Endothelial cell of umbilical vein (primary cell): Measurements from ENCODE around the gene INHBB. TPM values are rescaled to one million over a fixed set of nuclear protein-coding genes. Genes with fewer than 3 reads are reported as not detected.

Experiments used
- BruUV-seq: library from RNA; stranded (reverse); fragments of 400-500 nt; replicated peaks from 2 replicates; lab custom pipeline; 2021; lab: Mats Ljungman, UMichigan
- CTCF ChIA-PET: fragments of 300-600, 350-600 bp; sonication (Branson Sonifier 250); formaldehyde crosslinking; loops from one replicate; lab custom pipeline; 2021; ENCODE audit warnings: antibody characterized with exemption, inconsistent platforms; lab: Charles Lee
- POLR2A ChIA-PET: fragments of 300-600, 350-600 bp; sonication (Branson Sonifier 250); formaldehyde crosslinking; loops from one replicate; lab custom pipeline; 2021; ENCODE audit warnings: antibody characterized with exemption, inconsistent platforms; lab: Charles Lee
- DNase-seq: peaks from one replicate; pipeline ENCODE4 v3.0.0-alpha.2; 2011; ENCODE audit warnings: low read depth, low spot score
- FAIRE-seq: peaks from 2 replicates; lab custom pipeline; 2011; peaks lifted over from hg19 to GRCh38; lab: Jason Lieb, UNC
- H2AFZ ChIP-seq: 2 replicates; pipeline ENCODE4 v1.6.0; 2012; ENCODE audit warnings: low read depth, low read length, control low read depth, inconsistent platforms
- H3K27ac ChIP-seq: 2 replicates; pipeline ENCODE4 v1.5.1; 2011; ENCODE audit warnings: low read depth, mild to moderate bottlenecking, control low read depth, low read length, moderate library complexity; ENCODE audit not compliant: insufficient read depth
- H3K27me3 ChIP-seq, 2 experiments: 2 replicates each; pipeline versions ENCODE4 v1.6.0 to v1.6.1; 2011; ENCODE audit warnings: low read length in 2 of 2, mixed read lengths in 1 of 2; ENCODE audit not compliant: control insufficient read depth in 2 of 2, insufficient read depth in 2 of 2
- H3K36me3 ChIP-seq, 2 experiments: 2 replicates in 1 of 2; 3 replicates in 1 of 2; pipeline ENCODE4 v1.5.1; 2011; ENCODE audit warnings: low read length in 2 of 2, mild to moderate bottlenecking in 1 of 2, moderate library complexity in 1 of 2; ENCODE audit not compliant: control insufficient read depth in 2 of 2, insufficient read depth in 2 of 2; ENCODE audit errors: extremely low read depth in 1 of 2
- H3K4me1 ChIP-seq: 3 replicates; pipeline ENCODE4 v1.5.1; 2011; ENCODE audit warnings: mild to moderate bottlenecking, low read length; ENCODE audit not compliant: control insufficient read depth, insufficient read depth; ENCODE audit errors: extremely low read depth
- H3K4me2 ChIP-seq: 2 replicates; pipeline ENCODE4 v1.6.1; 2011; ENCODE audit warnings: low read length, control low read depth, mixed read lengths; ENCODE audit not compliant: insufficient read depth
- H3K4me3 ChIP-seq, 3 experiments: fragments of 200-600 bp in 1 of 3; sonication (generic), shearing (Covaris generic) in 1 of 3; replicated peaks in 1 of 3; 2 replicates each; pipeline ENCODE4 v1.5.1; 2011 to 2016; ENCODE audit warnings: control low read depth in 3 of 3, low read length in 3 of 3, mild to moderate bottlenecking in 2 of 3, inconsistent platforms in 1 of 3, low read depth in 1 of 3, moderate library complexity in 1 of 3; ENCODE audit not compliant: insufficient read depth in 1 of 3
- H3K79me2 ChIP-seq: 2 replicates; pipeline ENCODE4 v1.6.0; 2012; ENCODE audit warnings: low read length, inconsistent platforms; ENCODE audit not compliant: control insufficient read depth, insufficient read depth
- H3K9ac ChIP-seq: replicated peaks from 2 replicates; pipeline ENCODE3; 2011; ENCODE audit warnings: low read length, control low read depth; ENCODE audit not compliant: insufficient read depth; ENCODE audit errors: extremely low read depth
- H3K9me1 ChIP-seq: replicated peaks from 3 replicates; pipeline ENCODE4 v1.6.0; 2011; ENCODE audit warnings: mild to moderate bottlenecking, low read length; ENCODE audit not compliant: control insufficient read depth, insufficient read depth; ENCODE audit errors: extremely low read depth
- H3K9me3 ChIP-seq: replicated peaks from 2 replicates; pipeline ENCODE4 v1.5.1; 2012; ENCODE audit warnings: low read length, inconsistent platforms; ENCODE audit not compliant: control insufficient read depth, insufficient read depth
- H4K20me1 ChIP-seq: replicated peaks from 2 replicates; pipeline ENCODE3; 2011; ENCODE audit warnings: mild to moderate bottlenecking, low read length; ENCODE audit not compliant: control insufficient read depth, insufficient read depth; ENCODE audit errors: extremely low read depth
- CTCF ChIP-seq, 2 donors: IDR thresholded peaks; 1 replicate in 1 of 2; 2 replicates in 1 of 2; pipeline ENCODE4 v1.5.1; 2011; ENCODE audit warnings: low read length in 2 of 2, mild to moderate bottlenecking in 2 of 2, moderate library complexity in 2 of 2, control low read depth in 1 of 2, inconsistent platforms in 1 of 2, low read depth in 1 of 2; ENCODE audit not compliant: insufficient read depth in 1 of 2; ENCODE audit errors: extremely low read depth in 1 of 2
- FOS ChIP-seq: IDR thresholded peaks from 2 replicates; pipeline ENCODE4 v1.6.1; 2011; ENCODE audit warnings: mild to moderate bottlenecking, low read length, moderate library complexity, borderline replicate concordance; ENCODE audit not compliant: insufficient read depth
- GATA2 ChIP-seq: IDR thresholded peaks from 2 replicates; pipeline ENCODE4 v1.7.0; 2011; ENCODE audit warnings: low read depth, mild to moderate bottlenecking, moderate library complexity, mixed read lengths, low read length; ENCODE audit not compliant: insufficient read length, insufficient read depth
- JUN ChIP-seq: IDR thresholded peaks from 2 replicates; pipeline ENCODE4 v1.6.1; 2011; ENCODE audit warnings: borderline replicate concordance, low read depth; ENCODE audit not compliant: insufficient read length, insufficient read depth
- MYC ChIP-seq: IDR thresholded peaks from one replicate; pipeline ENCODE4 v1.6.1; 2011; ENCODE audit warnings: mild to moderate bottlenecking, low read depth, low read length
- POLR2A ChIP-seq: IDR thresholded peaks from 2 replicates; pipeline ENCODE4 v1.6.1; 2012; ENCODE audit warnings: low read depth, mild to moderate bottlenecking, control low read depth, low read length
- POLR2AphosphoS5 ChIP-seq: IDR thresholded peaks from 2 replicates; pipeline ENCODE4 v1.6.1; 2012; ENCODE audit warnings: low read depth, mild to moderate bottlenecking, control low read depth, low read length, moderate library complexity; ENCODE audit not compliant: insufficient read depth
- dilution Hi-C: fragments of 300-500 bp; cut with MboI; formaldehyde crosslinking; loops from one replicate; pipeline ENCODE4 v1.15.0; 2019; ENCODE audit warnings: low sequenced_read_pairs; ENCODE audit not compliant: extremely low pct_ligation_motif_present
- intact Hi-C: fragments of 100-400 bp; cut with micrococcal nuclease; formaldehyde crosslinking; loops from one replicate; pipeline ENCODE4 v1.10.0; 2022
- polyA plus RNA-seq, 4 experiments: library from polyadenylated mRNA; depleted of rRNA in 3 of 4; stranded (reverse) in 3 of 4; unstranded in 1 of 4; fragments of >200 nt; gene quantifications; 2 replicates each; pipeline versions ENCODE4 v1.2.1 to v1.2.3, GENCODE V29; 2011 to 2012; ENCODE audit warnings: missing spikeins in 1 of 4
- total RNA-seq: library from RNA; stranded (reverse); gene quantifications from 2 replicates; pipeline ENCODE4 v1.2.3, GENCODE V29; 2021

The INHBB gene
- total and polyA plus RNA-seq, 2 donors (not counting 3 experiments of a cell fraction or from before 2014, with no cell fraction given): 0.11 to 1.8 TPM

DNA sequence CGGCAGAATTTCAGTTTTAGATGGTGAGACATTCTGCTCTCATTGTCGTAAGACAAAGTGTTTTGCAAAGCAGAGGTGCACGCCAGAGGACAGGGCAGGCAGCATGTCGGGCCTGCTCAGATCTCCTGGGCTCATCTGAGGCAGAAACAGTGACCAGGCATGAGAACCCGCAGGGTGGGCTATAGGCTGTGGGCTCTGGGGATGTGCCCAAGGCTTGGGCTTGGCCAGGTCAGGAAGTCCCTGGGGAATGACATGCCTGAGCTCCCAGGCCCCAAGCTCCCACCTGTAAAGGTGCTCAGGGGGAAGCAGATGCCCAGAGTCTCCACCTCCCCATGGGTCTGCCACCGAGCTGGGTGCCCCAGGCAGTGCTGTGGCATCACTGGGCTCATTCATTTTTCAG, 35.3 kb downstream of the INHBB start:
- CTCF ChIA-PET: interaction anchor here (1.1 kb wide), 1 partner anchor 15 kb away, joined by 3 read pairs; no protein-coding TSS in a partner anchor

More for the DNA sequence above, 35.3 kb downstream of the INHBB start:
- H3K9ac ChIP-seq: no peak overlapping the region
- FAIRE-seq (no peak), DNase-seq (no peak)
- intact Hi-C loops: no loop called here
- H3K9me1 ChIP-seq: no peaks in the 10 kb centered on the region
- no peak for TF ChIP-seq JUN
- TF ChIP-seq POLR2A: no peak
- no peak for TF ChIP-seq CTCF (IDR thresholded peaks at IDR 0.05; ENCODE audit: extremely low read depth in 1 of 2, insufficient read depth in 1 of 2, low read depth in 1 of 2, low read length in 2 of 2)
- no peak for TF ChIP-seq FOS
- no peak for TF ChIP-seq POLR2AphosphoS5
- TF ChIP-seq MYC: no peak
- TF ChIP-seq GATA2: no peak
- dilution Hi-C loops: no loop called here
- no peaks in the 10 kb centered on the region for H3K36me3 ChIP-seq
- H3K9me3 ChIP-seq: no peaks in the 10 kb centered on the region
- H3K79me2 ChIP-seq: no peaks in the 10 kb centered on the region
- BruUV-seq: no TSS peak
- no peak overlapping the region for H3K4me2 ChIP-seq
- H4K20me1 ChIP-seq: no peaks in the 10 kb centered on the region
- POLR2A ChIA-PET: no interaction called here
- H3K27me3 ChIP-seq: no peaks in the 10 kb centered on the region
- H2AFZ ChIP-seq: no peak overlapping the region
- H3K4me1 ChIP-seq: no peaks in the 10 kb centered on the region
- H3K27ac ChIP-seq: no peak overlapping the region
- no peak overlapping the region for H3K4me3 ChIP-seq
